K562 (cell line): ENCODE results near the gene DNAH17. TPM values are rescaled to one million over a fixed set of nuclear protein-coding genes. Genes with fewer than 3 reads are reported as not detected.

Source experiments
- MAFK ChIP-seq: IDR thresholded peaks from 2 replicates; pipeline ENCODE4 v1.6.1; 2011; ENCODE audit warnings: low read length, improper control_type of control experiment
- RAD21 ChIP-seq, 2 experiments: fragments of 250-450 bp in 1 of 2; fragments of 450-650 bp in 1 of 2; sonication (Bioruptor Pico) in 1 of 2; formaldehyde crosslinking in 1 of 2; IDR thresholded peaks in 1 of 2; conservative IDR thresholded peaks in 1 of 2; 2 replicates each; pipeline versions ENCODE4 v1.4.0 to v1.8.0; 2020 to 2022; ENCODE audit warnings: mild to moderate bottlenecking in 2 of 2, moderate library complexity in 1 of 2
- RB1 ChIP-seq: fragments of 450-650 bp; IDR thresholded peaks from 2 replicates; pipeline ENCODE4 v1.6.1; 2017; ENCODE audit warnings: low read depth, mild to moderate bottlenecking
- SMC3 ChIP-seq: conservative IDR thresholded peaks from 2 replicates; pipeline ENCODE4 v1.6.1; 2011; ENCODE audit warnings: low read depth, low read length, improper control_type of control experiment; ENCODE audit not compliant: insufficient read depth
- STAG1 ChIP-seq: sonication (generic); formaldehyde crosslinking; IDR thresholded peaks from 2 replicates; pipeline ENCODE4 v1.5.0; 2020; ENCODE audit warnings: missing genetic modification reagents, borderline replicate concordance
- ZNF785 ChIP-seq: fragments of 250-450 bp; sonication (Bioruptor Pico); IDR thresholded peaks from 2 replicates; pipeline ENCODE4 v1.4.0; 2020; ENCODE audit warnings: mild to moderate bottlenecking
- polyA plus RNA-seq, 8 experiments: library from polyadenylated mRNA; depleted of rRNA in 4 of 8; stranded (reverse) in 5 of 8; unstranded in 3 of 8; fragments of >200 nt; fragmentation: Nextera tagmentation in 2 of 8; fragmentation: Illumina TruSeq in 1 of 8; extraction: Ambion mirVana in 2 of 8; extraction: Trizol in 1 of 8; gene quantifications; 2 replicates each; pipeline versions ENCODE4 v1.2.1 to v1.2.3, GENCODE V29; 2011 to 2014; ENCODE audit warnings: inconsistent platforms in 1 of 8, missing spikeins in 1 of 8
- total RNA-seq, 7 experiments: library from RNA; depleted of rRNA in 6 of 7; stranded (reverse); fragments of >200 nt in 6 of 7; fragmentation: Illumina TruSeq in 2 of 7; extraction: Trizol in 2 of 7; gene quantifications; 2 replicates each; pipeline versions ENCODE4 v1.2.1 to v1.2.3, GENCODE V29; 2011 to 2021; ENCODE audit warnings: low replicate concordance in 1 of 7
- TF ChIP-seq, protein P1 (sequence below): sonication (generic); formaldehyde crosslinking; IDR thresholded peaks from 2 replicates; pipeline ENCODE4 v1.8.0; 2022; ENCODE audit warnings: missing genetic modification reagents, mild to moderate bottlenecking, moderate library complexity, borderline replicate concordance
- TF ChIP-seq, protein P2 (sequence below), 3 experiments: IDR thresholded peaks in 2 of 3; conservative IDR thresholded peaks in 1 of 3; 2 replicates each; pipeline ENCODE4 v1.5.1; 2011 to 2012; ENCODE audit warnings: low read length in 3 of 3, mild to moderate bottlenecking in 3 of 3, control low read depth in 2 of 3, improper control_type of control experiment in 1 of 3, inconsistent platforms in 1 of 3, low read depth in 1 of 3, mixed read lengths in 1 of 3, moderate library complexity in 1 of 3; ENCODE audit not compliant: insufficient read depth in 2 of 3
- TF ChIP-seq, protein P3 (sequence below): fragments of 450-650 bp; IDR thresholded peaks from 2 replicates; pipeline ENCODE4 v1.6.1; 2016

Gene DNAH17
- total and polyA plus RNA-seq, 9 of the 15 experiments (the other 6 are each of a cell fraction or from before 2014, with no cell fraction given), result under 0.01 to 0.06 (median 0.03) TPM; not detected in 5

DNA sequence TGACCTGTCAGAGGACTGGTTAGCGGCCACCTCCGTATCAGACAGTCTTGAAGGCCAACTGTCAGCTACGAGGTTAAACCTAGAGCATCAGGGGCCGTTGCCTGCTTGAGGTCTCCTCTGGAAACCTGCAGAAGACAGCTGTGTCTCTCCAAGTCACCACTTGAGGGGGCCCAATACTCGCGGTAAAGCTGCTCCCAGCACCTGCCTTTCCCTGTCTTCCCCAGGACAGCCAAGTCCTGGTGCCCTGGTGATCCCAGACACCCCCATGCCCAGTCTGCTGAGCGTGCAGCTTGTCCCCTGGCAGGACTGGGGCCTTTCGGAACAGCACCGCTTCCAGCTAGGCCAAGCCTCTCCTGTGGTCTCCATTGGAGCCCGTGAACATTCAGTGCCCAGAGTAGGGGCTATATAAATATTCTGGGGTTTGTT is 80.1 kb downstream of the DNAH17 start (continued):
- TF ChIP-seq, protein P1, sequence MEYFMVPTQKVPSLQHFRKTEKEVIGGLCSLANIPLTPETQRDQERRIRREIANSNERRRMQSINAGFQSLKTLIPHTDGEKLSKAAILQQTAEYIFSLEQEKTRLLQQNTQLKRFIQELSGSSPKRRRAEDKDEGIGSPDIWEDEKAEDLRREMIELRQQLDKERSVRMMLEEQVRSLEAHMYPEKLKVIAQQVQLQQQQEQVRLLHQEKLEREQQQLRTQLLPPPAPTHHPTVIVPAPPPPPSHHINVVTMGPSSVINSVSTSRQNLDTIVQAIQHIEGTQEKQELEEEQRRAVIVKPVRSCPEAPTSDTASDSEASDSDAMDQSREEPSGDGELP (CRISPR knock-in tag), result peak; percentile 67; the same call in 1 of the 2 replicates
- no peak for TF ChIP-seq ZNF785
- TF ChIP-seq MAFK, result no peak
- TF ChIP-seq, protein P2, sequence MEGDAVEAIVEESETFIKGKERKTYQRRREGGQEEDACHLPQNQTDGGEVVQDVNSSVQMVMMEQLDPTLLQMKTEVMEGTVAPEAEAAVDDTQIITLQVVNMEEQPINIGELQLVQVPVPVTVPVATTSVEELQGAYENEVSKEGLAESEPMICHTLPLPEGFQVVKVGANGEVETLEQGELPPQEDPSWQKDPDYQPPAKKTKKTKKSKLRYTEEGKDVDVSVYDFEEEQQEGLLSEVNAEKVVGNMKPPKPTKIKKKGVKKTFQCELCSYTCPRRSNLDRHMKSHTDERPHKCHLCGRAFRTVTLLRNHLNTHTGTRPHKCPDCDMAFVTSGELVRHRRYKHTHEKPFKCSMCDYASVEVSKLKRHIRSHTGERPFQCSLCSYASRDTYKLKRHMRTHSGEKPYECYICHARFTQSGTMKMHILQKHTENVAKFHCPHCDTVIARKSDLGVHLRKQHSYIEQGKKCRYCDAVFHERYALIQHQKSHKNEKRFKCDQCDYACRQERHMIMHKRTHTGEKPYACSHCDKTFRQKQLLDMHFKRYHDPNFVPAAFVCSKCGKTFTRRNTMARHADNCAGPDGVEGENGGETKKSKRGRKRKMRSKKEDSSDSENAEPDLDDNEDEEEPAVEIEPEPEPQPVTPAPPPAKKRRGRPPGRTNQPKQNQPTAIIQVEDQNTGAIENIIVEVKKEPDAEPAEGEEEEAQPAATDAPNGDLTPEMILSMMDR (IDR thresholded peaks at IDR 0.05 in 2 of 3, conservative IDR thresholded peaks at IDR 0.05 in 1 of 3; ENCODE audit: insufficient read depth in 2 of 3, low read depth in 1 of 3, low read length in 3 of 3), result peak; percentile 80 to 85 (median 84)
- TF ChIP-seq, protein P3, sequence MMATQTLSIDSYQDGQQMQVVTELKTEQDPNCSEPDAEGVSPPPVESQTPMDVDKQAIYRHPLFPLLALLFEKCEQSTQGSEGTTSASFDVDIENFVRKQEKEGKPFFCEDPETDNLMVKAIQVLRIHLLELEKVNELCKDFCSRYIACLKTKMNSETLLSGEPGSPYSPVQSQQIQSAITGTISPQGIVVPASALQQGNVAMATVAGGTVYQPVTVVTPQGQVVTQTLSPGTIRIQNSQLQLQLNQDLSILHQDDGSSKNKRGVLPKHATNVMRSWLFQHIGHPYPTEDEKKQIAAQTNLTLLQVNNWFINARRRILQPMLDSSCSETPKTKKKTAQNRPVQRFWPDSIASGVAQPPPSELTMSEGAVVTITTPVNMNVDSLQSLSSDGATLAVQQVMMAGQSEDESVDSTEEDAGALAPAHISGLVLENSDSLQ, result 0 out of 2 replicates have a peak, but pooled peaks have one; percentile 10
- TF ChIP-seq SMC3, result peak; percentile 82
- TF ChIP-seq RB1, result peak; percentile 50; the same call in 1 of the 2 replicates
- peak; percentile 84 to 95 for TF ChIP-seq RAD21 (CRISPR knock-in tag; conservative IDR thresholded peaks at IDR 0.05 in 1 of 2, IDR thresholded peaks at IDR 0.05 in 1 of 2)
- TF ChIP-seq STAG1 (CRISPR knock-in tag), result peak; percentile 92
